GM12864 (cell line): ENCODE data around the gene GATA2.
A peak's percentile ranks its signal among the peaks of the same experiment; 100 is the strongest.

Experiments
- DNase-seq: peaks from one replicate; pipeline ENCODE4 v3.0.0-alpha.2; 2011; ENCODE audit warnings: low read depth
- H3K4me3 ChIP-seq: 2 replicates; pipeline ENCODE4 v1.5.1; 2011; ENCODE audit warnings: mild to moderate bottlenecking, low read depth, low read length, control low read depth
- TF ChIP-seq, protein P1 (sequence below): IDR thresholded peaks from 2 replicates; pipeline ENCODE4 v1.5.1; 2011; ENCODE audit warnings: low read depth, mild to moderate bottlenecking, moderate library complexity, low read length, control low read depth, inconsistent platforms; ENCODE audit errors: missing control alignments

GATA2 gene

GRCh38 chr3:128488636-128488990, 4.4 kb downstream of the GATA2 start:
- DNase-seq = no peak
- TF ChIP-seq, protein P1, sequence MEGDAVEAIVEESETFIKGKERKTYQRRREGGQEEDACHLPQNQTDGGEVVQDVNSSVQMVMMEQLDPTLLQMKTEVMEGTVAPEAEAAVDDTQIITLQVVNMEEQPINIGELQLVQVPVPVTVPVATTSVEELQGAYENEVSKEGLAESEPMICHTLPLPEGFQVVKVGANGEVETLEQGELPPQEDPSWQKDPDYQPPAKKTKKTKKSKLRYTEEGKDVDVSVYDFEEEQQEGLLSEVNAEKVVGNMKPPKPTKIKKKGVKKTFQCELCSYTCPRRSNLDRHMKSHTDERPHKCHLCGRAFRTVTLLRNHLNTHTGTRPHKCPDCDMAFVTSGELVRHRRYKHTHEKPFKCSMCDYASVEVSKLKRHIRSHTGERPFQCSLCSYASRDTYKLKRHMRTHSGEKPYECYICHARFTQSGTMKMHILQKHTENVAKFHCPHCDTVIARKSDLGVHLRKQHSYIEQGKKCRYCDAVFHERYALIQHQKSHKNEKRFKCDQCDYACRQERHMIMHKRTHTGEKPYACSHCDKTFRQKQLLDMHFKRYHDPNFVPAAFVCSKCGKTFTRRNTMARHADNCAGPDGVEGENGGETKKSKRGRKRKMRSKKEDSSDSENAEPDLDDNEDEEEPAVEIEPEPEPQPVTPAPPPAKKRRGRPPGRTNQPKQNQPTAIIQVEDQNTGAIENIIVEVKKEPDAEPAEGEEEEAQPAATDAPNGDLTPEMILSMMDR = no peak
- H3K4me3 ChIP-seq = no peak overlapping the region

- TF ChIP-seq, protein P1 = no peak
- no peak overlapping the region; the same call in 1 of the 2 replicates for H3K4me3 ChIP-seq
- DNase-seq = no peak
Observed at GRCh38 chr3:128487813-128488635, 5.0 kb downstream of the GATA2 start.

DNA sequence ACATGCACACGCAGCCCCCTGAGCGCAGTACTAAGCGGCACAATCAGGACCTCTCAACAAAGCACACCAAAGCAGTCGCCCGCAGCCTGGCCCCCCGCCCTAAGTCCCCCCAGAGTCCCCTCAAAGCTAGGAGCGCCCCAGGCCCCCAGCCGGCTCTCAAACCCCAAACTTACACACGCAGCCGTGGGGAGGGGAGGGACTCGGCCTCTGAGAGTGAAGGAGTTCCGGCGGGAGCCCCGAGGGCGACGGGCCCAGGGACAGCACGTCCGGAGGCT, 5.5 kb downstream of the GATA2 start:
- TF ChIP-seq, protein P1 = no peak
- DNase-seq = no peak
- H3K4me3 ChIP-seq = no peak overlapping the region; the same call in none of the 2 replicates

DNA sequence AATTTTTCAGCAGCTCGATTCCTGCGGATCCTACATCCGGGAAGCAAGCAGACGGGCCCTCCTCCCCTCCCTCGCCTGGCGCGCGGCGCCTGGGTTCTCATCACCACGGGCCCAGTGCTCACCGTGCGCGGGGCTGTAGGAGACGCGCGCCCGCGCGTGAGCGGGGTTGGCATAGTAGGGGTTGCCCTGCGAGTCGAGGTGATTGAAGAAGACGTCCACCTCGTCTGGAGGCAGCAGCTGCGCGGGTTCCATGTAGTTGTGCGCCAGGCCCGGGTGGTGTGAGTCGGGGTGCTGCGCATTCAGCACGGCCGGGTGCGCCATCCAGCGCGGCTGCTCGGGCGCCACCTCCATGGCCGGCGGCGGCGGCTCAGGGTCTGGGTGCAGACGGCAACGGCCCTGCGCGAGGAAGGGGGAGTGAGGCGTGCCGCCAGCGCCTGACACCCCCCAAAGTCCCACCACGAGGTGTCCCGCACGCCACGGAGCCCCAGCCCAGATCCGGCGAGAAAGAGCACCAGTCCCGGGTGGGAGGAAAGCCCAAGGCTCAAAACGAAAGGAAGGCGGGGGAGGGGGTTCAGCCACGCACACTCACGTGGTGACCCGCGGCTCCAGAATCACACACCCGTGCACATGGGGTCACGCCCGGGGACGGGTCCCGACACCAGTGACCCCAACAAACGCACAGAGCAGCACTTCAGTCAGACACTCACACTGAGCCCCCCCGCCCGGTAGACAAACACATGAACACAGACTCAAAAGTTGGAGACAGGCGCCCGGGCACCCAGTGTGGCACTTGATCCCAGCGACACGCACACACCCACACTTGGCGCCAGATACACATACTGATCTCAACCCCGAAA, 6.1 kb downstream of the GATA2 start:
- TF ChIP-seq, protein P1 = no peak
- peak overlapping the region; percentile 48 for H3K4me3 ChIP-seq

GRCh38 chr3:128486205-128486628, 6.8 kb downstream of the GATA2 start:
- no peak for DNase-seq
- TF ChIP-seq, protein P1 = no peak
- H3K4me3 ChIP-seq = no peak overlapping the region

More for the DNA sequence above, 6.1 kb downstream of the GATA2 start:
- no peak for DNase-seq

DNA sequence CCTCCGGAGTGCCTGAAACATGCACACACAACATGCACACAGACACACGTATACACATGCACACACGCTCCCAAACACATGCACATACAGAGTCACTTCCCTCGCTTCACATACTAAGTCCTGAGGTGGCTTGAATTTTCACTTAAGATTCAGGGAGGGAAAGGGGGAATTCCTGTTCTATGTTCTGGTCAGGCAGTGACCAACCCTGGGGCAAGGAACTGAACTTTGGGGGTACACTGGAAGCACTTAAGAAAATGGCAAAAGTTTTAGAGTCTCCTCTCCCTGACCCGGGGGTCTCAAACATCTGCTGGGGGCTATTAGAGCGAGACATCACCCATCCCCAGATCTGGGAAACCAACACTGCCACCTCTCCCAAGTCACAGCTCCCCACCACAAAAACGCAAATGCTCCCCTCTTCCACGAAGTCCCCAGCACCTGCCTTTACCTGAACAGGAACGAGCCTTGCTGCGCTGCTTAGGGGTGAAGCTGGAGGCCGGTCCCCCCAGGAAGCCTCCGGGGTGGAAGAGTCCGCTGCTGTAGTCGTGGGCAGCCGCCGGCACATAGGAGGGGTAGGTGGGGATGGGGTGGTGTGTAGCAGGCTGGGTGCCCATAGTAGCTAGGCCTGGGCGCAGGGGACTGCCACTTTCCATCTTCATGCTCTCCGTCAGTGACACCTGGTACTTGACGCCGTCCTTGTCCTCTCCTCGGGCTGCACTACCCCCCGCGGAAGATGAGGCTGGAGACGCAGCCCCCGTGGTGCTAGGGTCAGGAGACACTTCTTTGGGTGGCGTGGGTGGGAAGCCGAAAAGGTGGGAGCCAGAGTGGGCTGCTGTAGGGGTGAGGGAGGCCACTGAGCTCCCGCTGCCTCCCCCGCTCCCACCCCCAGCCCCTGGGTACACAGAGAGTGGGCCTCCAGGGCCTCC, 7.5 kb downstream of the GATA2 start:
- no peak for DNase-seq
- no peak overlapping the region for H3K4me3 ChIP-seq
- TF ChIP-seq, protein P1 = no peak
